ENCODE results near the gene MAP3K10.

The MAP3K10 gene

DNA sequence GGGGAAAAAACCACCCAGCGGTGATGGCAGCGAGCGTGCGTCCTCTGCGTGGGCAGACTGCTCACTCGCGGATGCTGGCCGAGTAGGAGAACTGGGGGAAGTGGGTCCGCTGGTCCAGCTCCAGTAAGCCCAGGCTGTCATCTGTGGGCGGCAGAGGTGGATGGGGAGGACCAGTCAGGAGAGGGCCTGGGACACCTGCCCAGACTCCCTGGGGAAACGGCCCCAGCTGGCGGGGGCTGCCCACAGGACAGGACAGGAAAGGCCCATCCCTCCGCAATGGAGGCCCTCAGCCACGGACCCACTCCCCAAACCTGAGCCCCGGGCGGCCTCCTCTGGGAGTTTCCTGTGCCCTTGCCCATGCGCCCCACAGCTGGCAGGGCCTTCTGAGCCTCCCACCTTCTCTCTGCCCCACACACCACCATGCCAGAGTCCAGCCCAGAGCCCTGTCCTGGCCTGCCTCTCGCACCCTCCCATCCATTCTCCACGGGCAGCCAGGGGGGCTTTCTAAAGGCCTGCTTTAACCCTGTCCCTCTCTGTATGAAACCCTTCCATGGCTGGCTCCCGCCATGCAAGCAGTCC is 42.7 kb downstream of the MAP3K10 start:
- DNase-seq (ENCODE audit: low spot score), result no peak

DNA sequence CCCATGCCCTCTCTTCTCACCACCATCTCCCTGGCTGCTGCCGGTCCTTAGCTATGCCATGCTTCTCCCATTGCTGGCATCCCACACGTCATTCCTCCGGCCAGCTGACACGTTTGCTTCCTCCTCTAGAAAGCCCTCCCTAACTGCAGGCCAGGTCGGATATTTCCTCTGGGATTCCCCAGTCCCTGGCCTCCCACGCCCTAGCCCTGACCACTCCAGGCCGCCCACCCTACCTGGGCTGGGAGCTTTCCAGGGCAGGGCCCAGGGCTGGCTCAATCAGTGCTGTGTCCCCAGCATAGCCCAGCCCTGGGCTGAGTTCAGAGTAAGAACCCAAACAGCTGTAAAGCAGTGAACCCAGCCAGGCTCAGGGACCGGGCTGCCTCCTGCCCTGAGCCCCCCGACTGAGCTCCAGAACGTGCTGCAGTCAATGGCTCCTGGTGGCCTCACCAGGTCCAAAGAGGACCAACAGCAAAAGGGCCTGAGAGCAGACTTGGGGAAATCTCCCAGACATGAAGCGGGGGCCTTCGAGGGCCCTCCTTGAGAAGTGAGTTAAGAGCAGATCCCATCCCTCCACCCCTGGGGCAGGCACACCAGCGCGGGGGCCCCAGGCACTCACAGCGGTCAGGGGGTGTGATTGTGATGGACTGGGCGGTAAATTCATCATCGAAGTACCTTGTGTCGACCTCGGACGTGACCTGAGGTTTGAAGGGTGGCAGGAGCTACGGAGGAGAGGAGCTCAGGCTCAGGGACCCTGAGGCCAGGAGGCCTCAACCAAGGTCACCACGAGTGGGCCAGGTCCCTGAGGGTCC is 43.4 kb downstream of the MAP3K10 start:
- no peak for DNase-seq (ENCODE audit: low spot score)

DNA sequence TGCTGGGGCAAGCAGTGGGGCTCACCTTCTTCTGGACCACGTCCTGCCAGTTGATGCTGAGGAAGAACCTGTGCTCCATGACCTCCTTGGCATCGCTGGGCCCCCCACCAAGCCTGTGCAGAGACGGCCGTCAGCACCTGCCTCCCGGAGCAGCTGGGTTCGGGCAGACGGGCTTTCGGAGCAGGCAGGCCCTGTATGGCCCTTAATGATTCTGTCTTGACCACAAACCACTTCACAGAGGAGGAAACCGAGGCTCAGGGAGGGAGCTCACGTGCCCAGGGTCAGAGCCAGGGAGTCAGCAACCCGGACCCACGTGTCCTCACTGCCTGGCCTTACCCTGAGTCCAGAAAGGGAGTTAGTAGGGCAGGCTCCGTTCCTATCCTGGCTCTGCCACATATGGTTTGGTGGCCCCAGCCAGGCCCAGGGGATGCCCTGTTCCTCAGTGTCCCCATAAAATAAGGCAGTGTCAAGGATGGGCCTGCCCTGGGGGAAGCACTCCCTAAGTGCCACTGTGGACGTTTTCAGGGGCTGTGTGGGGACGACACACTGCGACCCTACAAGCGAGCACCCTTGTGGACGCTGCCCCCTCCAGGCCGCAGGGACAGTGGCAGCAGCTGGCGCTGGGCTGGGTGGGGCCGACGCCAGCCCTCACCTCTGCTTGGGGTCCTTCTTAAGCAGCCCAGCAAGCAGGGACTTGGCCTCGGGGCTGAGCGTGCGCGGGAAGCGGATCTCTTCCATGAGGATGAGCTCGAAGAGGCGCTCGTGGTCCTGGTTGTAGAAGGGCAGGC is 44.2 kb downstream of the MAP3K10 start:
- DNase-seq (ENCODE audit: low spot score), result no peak

DNA sequence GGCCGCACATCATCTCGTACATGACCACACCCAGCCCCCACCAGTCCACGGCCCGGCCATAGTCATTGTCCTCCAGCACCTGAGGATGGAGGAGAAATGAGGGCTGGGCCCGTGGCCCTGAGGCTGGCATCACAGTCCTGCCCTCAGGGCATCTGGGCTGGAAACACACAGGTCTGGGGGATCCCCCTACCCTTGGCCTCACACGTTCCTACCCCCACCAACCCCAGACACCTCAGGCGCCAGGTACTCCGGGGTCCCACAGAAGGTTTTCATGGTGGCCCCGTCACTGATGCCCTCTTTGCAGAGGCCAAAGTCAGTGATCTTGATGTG is 44.8 kb downstream of the MAP3K10 start:
- DNase-seq (ENCODE audit: low spot score), result no peak

DNA sequence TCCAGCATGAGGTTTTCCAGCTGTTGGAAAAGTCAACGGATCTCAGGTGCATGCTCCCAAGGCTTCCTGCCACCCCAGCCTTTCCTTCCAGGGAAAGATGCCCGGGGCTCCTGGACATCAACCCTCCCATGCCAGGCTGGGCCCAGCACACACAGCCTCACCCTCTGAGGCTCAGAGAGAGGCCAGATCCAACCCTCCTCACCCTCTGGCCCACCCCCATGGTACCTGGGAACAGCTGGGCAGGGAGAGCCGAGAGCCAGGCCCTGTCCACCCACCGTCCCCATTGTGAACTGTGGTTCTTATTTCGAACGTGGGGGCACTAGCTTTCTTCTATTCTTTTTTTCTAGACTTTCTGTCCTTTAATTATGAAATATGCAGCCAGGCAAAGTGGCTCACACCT is 45.1 kb downstream of the MAP3K10 start:
- no peak for DNase-seq (ENCODE audit: low spot score)

DNA sequence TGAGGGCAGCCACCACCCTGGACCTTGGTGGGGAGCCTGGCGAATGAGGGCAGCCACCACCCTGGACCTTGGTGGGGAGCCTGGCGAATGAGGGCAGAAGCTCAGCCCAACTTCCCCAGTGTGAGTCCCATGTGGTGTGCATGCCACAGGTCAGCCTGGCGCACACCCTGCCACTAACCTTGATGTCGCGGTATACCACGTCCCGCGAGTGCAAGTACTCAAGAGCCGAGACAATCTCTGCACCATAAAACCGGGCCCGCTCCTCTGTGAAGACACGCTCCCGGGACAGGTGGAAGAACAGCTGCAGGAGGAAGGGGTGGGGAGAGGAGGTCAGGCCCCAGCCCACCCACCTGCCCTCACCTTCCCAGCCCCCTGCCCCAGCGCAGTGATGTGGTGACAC is 46.6 kb downstream of the MAP3K10 start:
- DNase-seq (ENCODE audit: low spot score), result no peak

DNA sequence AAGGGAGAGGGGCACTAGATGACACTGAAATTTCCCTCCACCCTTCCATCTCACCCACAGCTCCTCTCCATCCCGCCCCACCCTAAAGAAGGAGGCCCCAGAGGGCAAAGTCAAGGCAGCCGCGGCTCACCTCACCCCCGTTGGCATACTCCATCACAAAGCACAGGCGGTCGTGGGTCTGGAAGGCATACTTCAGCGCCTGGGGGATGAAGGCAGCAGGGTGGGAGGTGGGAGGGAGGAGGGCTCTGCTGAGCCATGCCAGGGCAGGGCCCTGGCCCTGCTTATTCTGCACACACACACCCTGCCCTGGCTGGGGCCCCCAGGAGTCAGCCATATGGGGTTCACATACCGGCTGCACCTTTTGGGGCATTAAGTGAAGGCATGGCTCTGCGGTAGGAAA is 47.5 kb downstream of the MAP3K10 start:
- no peak for DNase-seq (ENCODE audit: low spot score)

DNA sequence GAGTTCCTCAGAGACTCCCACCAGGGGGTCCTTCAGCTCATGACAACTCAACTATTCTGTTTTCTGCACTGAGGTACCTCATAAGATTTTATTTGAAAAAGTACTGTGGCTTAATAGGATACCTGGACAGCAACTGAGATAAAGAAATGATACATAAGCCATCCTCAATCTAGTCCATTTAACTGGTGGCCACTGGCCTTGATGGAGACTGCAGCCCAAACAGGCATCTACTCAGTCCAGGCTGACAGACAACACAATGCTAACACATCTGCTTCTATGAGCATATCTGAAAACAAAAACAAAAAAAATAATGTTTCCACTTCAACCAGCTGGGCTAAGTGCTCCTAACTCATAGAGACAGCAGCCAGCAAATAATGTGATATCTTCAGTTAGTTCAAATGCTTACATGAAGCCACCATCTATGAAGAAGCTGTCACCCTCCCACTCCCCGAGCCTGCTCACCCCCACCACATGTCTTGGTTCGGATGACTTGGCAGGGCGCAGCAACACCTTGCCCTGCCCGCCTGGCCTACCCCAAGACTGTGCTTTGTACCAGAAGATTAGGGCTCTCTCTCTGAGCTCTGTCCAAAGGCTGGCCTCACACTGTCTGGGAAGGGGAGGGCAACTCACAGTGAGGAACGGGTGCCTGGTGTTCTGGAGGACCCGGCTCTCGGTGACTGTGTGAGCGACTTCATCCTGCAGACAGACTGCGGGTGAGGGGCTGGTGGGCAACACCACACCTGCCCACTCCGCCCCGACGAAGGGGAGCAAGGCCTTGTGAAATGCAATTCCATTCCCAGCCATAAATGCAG is 48.4 kb downstream of the MAP3K10 start:
- DNase-seq (ENCODE audit: low spot score), result no peak

DNA sequence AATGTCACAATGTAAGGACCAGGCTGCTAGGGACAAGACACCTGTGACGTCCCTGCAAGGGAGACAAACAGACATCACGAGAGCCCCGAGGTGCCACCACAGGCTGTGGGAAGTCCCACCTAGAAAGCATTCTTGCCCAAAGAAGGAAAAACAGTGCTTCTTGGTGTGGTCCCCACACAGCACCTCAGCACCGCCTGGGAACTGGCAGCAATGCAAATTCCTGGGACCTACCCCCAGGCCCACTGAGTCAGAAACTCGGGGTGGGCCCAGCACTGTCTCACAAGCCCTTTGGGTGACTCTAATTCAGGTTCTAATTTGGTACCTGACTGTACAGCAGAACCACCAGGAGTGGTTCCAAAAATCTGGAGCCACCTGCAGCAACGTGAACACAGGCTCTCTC is 49.1 kb downstream of the MAP3K10 start:
- no peak for DNase-seq (ENCODE audit: low spot score)

DNA sequence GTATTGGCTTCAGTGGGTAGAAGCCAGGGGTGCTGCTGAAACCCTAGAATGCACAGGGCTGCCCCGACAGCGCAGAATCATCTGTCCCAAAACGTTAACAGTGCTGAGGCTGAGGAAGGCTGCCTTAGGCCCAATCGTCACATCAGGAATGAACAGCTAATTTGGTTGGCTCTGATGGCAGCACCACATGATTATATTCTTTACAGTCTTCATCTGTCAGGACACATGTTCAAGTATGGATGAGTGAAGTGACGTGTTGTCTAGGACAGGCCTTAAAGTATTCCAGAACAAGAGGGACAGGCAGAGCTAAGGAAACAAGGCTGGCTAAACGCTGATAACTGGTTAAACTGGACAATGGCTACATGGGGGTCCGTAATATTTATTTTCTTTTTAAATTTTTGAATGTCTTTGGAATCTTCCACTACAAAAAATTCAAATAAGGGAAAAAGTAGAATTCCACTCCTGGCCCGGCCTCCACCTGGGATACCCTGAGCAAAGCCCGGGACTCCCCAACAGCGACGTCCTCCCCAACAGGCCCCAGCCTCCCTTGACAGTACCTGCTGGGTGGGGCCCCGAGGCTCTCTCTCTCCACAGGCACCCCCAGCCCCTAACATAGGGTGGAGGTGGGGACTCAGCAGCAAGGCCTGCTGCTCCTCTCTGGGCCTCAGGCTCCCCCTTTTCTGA is 50.0 kb downstream of the MAP3K10 start:
- no peak for DNase-seq (ENCODE audit: low spot score)

DNA sequence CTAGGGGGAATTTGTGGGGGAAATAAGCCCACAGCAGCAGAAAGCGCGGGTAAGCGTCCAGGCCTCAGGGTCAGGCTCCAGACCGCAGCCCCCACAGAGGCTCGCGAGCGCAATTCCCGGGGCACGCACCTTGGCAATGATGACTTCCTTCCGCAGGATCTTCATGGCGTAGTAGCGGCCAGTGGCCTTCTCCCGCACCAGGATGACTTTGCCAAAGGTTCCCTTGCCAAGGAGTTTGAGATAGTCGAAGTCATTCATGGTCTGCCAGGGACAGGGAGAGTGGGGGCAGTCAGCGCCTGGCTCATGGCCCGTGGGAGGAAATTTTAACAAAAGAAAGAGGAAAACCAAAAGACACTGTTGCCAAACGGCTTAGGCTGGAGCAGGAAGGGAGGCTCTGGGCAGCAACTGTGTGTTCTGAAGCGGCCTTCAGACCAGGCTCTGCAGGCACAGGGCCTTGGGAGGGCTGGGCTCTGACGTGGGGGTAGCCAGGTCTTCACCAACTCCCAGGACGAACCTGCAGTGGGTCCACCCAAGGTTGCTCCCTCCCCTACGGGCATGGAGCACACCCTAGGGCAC is 50.7 kb downstream of the MAP3K10 start:
- DNase-seq (ENCODE audit: low spot score), result no peak

DNA sequence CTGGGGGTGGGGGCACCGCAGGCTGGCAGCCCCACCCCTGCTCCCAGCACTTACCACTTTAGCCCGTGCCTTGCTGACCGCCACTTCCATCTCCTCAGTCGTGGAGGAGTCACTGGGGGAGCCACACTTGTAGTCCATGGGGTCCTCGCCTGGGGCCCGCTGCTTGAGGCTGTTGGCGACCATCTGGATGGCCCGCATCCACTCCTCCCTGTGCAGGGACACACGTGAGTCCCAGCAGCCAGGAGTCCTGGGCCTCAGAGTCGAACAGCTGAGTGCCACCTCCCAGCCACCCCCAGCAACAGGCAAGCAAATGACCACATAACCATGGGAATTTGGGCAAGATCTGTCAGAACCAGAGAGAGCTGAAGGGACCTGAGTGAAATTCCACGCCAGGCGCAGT is 51.3 kb downstream of the MAP3K10 start:
- DNase-seq (ENCODE audit: low spot score), result no peak

DNA sequence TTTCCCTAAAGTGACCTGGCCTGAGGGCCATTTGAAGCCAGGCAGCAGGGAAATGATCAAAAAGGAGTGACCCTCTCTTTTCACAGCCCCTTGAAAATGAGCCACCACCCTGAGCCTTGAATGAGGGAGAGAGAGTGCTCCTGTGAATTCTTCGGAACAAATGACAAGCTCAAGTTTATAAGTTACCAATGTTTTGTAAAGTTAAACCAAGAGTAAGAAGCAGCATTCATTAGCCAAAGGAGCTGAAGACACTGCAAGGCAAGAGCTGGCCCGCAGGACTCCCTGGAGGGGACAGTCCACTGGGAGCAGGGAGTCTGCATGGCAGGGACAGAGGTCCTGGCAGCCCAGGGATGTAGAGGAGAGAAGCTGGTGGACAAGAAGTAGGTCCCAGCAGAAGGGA is 52.0 kb downstream of the MAP3K10 start:
- DNase-seq (ENCODE audit: low spot score), result no peak

DNA sequence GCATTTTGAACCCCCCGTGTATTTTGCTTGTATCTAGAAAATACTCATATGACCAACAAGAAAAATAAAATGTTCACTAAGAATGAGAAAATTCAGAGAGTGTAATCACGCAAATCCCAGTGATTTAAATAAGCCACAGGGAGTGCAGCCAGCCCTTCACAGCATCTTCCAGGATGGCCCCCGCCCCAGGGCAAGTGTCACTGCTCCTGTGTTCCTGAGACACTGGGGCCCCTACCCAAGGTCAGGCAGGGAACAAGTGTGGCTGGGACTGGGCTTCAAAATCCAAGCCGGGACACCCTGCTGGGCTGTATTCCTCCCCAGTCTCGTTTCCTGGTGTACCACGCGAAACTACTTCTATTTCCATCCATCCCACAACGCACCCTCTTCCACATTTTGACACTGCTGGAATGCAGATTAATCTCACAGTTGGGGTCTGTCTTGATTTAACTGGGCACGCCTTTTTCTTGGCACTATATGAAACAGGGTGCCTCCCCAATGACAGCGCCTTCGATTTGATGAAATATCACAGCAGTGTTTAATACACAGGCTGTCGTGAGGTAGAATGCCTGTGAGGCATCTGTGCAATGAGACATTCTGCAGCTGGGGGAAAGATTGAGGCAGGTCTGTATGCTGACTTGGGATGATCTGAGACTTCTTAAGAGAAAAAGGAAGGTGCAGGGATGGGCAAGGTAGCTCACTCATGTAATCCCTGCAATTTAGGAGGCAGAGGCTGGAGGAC is 53.5 kb downstream of the MAP3K10 start:
- DNase-seq (ENCODE audit: low spot score), result no peak

DNA sequence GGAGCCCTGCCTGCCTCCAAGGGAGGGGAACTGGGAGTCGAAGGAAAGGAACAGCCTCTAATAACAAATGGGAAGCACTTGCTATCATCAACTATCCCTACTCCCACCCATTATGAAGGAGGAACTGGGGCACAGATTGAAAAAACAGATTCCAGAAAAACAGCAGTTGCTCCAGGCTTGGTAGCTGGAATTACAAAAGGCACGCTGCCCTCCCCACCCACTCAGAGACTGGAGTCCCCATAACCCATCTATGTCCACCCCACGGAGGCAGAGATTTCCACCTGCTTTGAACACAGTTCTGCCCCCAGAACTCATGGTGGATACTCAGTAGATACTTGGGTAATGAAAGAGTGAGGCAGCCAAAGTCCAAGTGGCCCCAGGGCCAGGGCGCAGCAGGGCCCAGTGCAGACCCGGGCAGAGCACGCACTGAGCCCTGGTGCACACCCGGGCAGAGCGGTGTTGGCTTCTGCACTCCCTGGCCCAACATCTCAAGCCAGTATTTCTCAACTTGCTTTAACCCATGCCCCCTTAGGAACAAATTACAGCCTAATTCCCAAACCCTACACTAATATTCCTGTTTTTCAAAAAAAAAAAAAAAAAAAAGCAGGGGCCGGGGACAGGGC is 54.4 kb downstream of the MAP3K10 start:
- DNase-seq (ENCODE audit: low spot score), result no peak

DNA sequence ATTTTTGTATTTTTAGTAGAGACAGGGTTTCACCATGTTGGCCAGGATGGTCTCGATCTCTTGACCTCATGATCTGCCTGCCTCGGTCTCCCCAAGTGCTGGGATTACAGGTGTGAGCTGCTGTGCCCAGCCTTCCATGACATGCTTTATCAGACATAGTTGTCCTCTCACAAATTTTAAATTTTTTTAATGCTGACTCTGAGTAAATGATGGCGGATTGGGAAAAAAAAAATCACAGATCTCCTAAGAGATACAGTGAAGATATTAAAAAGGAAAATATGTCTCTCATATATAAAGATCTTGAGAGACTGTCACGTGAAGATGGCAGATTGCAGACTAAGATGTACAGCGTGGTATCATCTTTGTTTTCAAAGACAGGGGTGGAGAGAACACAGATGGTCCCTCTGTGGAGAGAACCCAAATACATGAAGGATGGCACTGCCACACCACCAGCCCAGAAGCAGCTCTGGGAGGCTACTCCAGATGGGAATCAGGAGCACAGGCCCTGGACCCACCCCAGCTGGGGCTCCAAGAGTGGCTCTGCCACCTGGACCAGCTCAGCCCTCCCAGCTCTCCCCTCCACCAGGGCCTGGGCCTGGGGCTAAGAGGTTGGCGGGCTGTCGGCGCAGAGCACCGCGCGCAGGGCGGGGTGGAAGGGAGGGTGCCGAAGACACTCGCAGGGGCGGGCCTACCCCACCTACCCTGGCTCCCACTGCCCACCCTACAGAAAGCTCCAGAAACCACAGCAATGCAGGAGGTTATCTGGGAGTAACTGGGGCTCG is 55.3 kb downstream of the MAP3K10 start:
- no peak for DNase-seq (ENCODE audit: low spot score)

DNA sequence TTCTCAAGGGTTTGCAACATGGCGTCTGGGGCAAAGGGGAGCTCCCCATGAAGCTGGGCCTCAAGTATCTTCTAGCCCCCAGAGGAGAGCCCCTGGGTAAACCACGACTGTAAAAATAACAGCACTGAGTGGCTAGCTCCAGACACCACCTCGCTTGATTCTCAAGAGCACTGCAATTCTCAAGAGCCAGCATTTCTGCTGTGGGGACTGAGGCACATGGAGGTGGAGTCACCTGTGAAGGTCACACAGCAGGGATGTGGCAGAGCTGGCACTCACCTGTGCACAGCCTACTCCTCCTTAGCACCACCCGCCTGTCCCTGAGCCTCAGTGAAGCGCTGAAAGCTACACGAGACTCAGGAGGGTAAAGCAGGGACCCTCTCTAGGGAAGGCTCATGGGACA is 56.0 kb downstream of the MAP3K10 start:
- DNase-seq (ENCODE audit: low spot score), result no peak

DNA sequence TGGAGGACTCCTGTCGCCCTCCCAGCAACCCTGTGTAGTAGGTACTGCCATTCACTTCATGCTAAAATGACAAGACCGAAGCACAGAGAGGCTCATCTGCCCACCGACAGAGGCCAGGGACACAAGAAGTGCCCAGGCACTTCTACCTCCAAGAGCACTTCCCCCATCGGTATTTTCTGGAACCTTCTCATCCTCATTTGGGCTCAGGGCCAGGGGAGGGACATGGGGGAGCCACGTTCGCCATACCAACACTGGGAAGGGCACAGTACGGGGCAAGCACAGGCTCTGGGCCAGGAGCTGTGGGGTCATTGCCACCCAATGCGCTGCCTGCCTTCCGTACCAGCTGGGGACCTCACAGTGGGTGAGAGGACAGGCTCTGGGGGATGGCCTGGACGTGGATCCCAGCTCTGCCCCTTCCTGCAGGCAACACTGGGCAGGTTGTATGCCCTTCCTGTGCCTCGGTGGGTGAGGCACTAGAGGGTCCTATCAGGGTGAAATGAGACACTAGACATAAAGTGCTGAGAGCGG is 56.6 kb downstream of the MAP3K10 start:
- no peak for DNase-seq (ENCODE audit: low spot score)

DNA sequence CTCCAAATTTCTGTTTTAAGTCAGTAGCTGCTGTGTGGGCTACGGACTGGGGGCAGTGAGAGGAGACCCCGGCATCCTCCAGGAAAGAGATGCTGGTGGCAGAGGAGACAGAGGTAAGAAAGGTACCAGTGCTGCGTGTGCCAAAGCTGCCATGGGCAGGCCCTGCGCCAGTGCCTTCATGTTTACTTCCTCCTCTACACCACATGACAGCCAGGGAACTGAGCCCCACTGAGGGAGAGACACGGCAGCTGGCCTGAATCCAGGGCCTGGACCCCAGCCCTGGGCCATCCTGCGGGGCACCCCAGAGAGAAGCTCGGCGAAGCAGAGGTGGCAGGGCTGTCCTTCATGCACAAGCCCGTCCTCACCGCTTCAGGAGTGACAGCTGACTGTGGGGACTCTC is 58.0 kb downstream of the MAP3K10 start:
- DNase-seq (ENCODE audit: low spot score), result no peak
